Endothelial cell of umbilical vein (primary cell): ENCODE results near the gene TOLLIP. TPM values are rescaled to one million over a fixed set of nuclear protein-coding genes. Genes with fewer than 3 reads are reported as not detected.

Experiments used
- BruUV-seq: library from RNA; stranded (reverse); fragments of 400-500 nt; replicated peaks from 2 replicates; lab custom pipeline; 2021; lab: Mats Ljungman, UMichigan
- CTCF ChIA-PET: fragments of 300-600, 350-600 bp; sonication (Branson Sonifier 250); formaldehyde crosslinking; loops from one replicate; lab custom pipeline; 2021; ENCODE audit warnings: antibody characterized with exemption, inconsistent platforms; lab: Charles Lee
- POLR2A ChIA-PET: fragments of 300-600, 350-600 bp; sonication (Branson Sonifier 250); formaldehyde crosslinking; loops from one replicate; lab custom pipeline; 2021; ENCODE audit warnings: antibody characterized with exemption, inconsistent platforms; lab: Charles Lee
- DNase-seq: peaks from one replicate; pipeline ENCODE4 v3.0.0-alpha.2; 2011; ENCODE audit warnings: low read depth, low spot score
- FAIRE-seq: peaks from 2 replicates; lab custom pipeline; 2011; peaks lifted over from hg19 to GRCh38; lab: Jason Lieb, UNC
- H2AFZ ChIP-seq: 2 replicates; pipeline ENCODE4 v1.6.0; 2012; ENCODE audit warnings: low read depth, low read length, control low read depth, inconsistent platforms
- H3K27ac ChIP-seq: 2 replicates; pipeline ENCODE4 v1.5.1; 2011; ENCODE audit warnings: low read depth, mild to moderate bottlenecking, control low read depth, low read length, moderate library complexity; ENCODE audit not compliant: insufficient read depth
- H3K27me3 ChIP-seq, 2 experiments: 2 replicates each; pipeline versions ENCODE4 v1.6.0 to v1.6.1; 2011; ENCODE audit warnings: low read length in 2 of 2, mixed read lengths in 1 of 2; ENCODE audit not compliant: control insufficient read depth in 2 of 2, insufficient read depth in 2 of 2
- H3K36me3 ChIP-seq, 2 experiments: 2 replicates in 1 of 2; 3 replicates in 1 of 2; pipeline ENCODE4 v1.5.1; 2011; ENCODE audit warnings: low read length in 2 of 2, mild to moderate bottlenecking in 1 of 2, moderate library complexity in 1 of 2; ENCODE audit not compliant: control insufficient read depth in 2 of 2, insufficient read depth in 2 of 2; ENCODE audit errors: extremely low read depth in 1 of 2
- H3K4me1 ChIP-seq: 3 replicates; pipeline ENCODE4 v1.5.1; 2011; ENCODE audit warnings: mild to moderate bottlenecking, low read length; ENCODE audit not compliant: control insufficient read depth, insufficient read depth; ENCODE audit errors: extremely low read depth
- H3K4me2 ChIP-seq: 2 replicates; pipeline ENCODE4 v1.6.1; 2011; ENCODE audit warnings: low read length, control low read depth, mixed read lengths; ENCODE audit not compliant: insufficient read depth
- H3K4me3 ChIP-seq, 3 experiments: fragments of 200-600 bp in 1 of 3; sonication (generic), shearing (Covaris generic) in 1 of 3; replicated peaks in 1 of 3; 2 replicates each; pipeline ENCODE4 v1.5.1; 2011 to 2016; ENCODE audit warnings: control low read depth in 3 of 3, low read length in 3 of 3, mild to moderate bottlenecking in 2 of 3, inconsistent platforms in 1 of 3, low read depth in 1 of 3, moderate library complexity in 1 of 3; ENCODE audit not compliant: insufficient read depth in 1 of 3
- H3K79me2 ChIP-seq: 2 replicates; pipeline ENCODE4 v1.6.0; 2012; ENCODE audit warnings: low read length, inconsistent platforms; ENCODE audit not compliant: control insufficient read depth, insufficient read depth
- H3K9ac ChIP-seq: replicated peaks from 2 replicates; pipeline ENCODE3; 2011; ENCODE audit warnings: low read length, control low read depth; ENCODE audit not compliant: insufficient read depth; ENCODE audit errors: extremely low read depth
- H3K9me1 ChIP-seq: replicated peaks from 3 replicates; pipeline ENCODE4 v1.6.0; 2011; ENCODE audit warnings: mild to moderate bottlenecking, low read length; ENCODE audit not compliant: control insufficient read depth, insufficient read depth; ENCODE audit errors: extremely low read depth
- H3K9me3 ChIP-seq: replicated peaks from 2 replicates; pipeline ENCODE4 v1.5.1; 2012; ENCODE audit warnings: low read length, inconsistent platforms; ENCODE audit not compliant: control insufficient read depth, insufficient read depth
- H4K20me1 ChIP-seq: replicated peaks from 2 replicates; pipeline ENCODE3; 2011; ENCODE audit warnings: mild to moderate bottlenecking, low read length; ENCODE audit not compliant: control insufficient read depth, insufficient read depth; ENCODE audit errors: extremely low read depth
- EZH2 ChIP-seq: IDR thresholded peaks from 2 replicates; pipeline ENCODE4 v1.6.1; 2012; ENCODE audit warnings: borderline replicate concordance, low read depth, mild to moderate bottlenecking, moderate library complexity, low read length, inconsistent platforms; ENCODE audit not compliant: severe bottlenecking
- FOS ChIP-seq: IDR thresholded peaks from 2 replicates; pipeline ENCODE4 v1.6.1; 2011; ENCODE audit warnings: mild to moderate bottlenecking, low read length, moderate library complexity, borderline replicate concordance; ENCODE audit not compliant: insufficient read depth
- GATA2 ChIP-seq: IDR thresholded peaks from 2 replicates; pipeline ENCODE4 v1.7.0; 2011; ENCODE audit warnings: low read depth, mild to moderate bottlenecking, moderate library complexity, mixed read lengths, low read length; ENCODE audit not compliant: insufficient read length, insufficient read depth
- JUN ChIP-seq: IDR thresholded peaks from 2 replicates; pipeline ENCODE4 v1.6.1; 2011; ENCODE audit warnings: borderline replicate concordance, low read depth; ENCODE audit not compliant: insufficient read length, insufficient read depth
- MAX ChIP-seq: IDR thresholded peaks from 2 replicates; pipeline ENCODE4 v1.6.1; 2011; ENCODE audit not compliant: insufficient read depth, insufficient read length
- MYC ChIP-seq: IDR thresholded peaks from one replicate; pipeline ENCODE4 v1.6.1; 2011; ENCODE audit warnings: mild to moderate bottlenecking, low read depth, low read length
- POLR2A ChIP-seq: IDR thresholded peaks from 2 replicates; pipeline ENCODE4 v1.6.1; 2012; ENCODE audit warnings: low read depth, mild to moderate bottlenecking, control low read depth, low read length
- POLR2AphosphoS5 ChIP-seq: IDR thresholded peaks from 2 replicates; pipeline ENCODE4 v1.6.1; 2012; ENCODE audit warnings: low read depth, mild to moderate bottlenecking, control low read depth, low read length, moderate library complexity; ENCODE audit not compliant: insufficient read depth
- dilution Hi-C: fragments of 300-500 bp; cut with MboI; formaldehyde crosslinking; loops from one replicate; pipeline ENCODE4 v1.15.0; 2019; ENCODE audit warnings: low sequenced_read_pairs; ENCODE audit not compliant: extremely low pct_ligation_motif_present
- intact Hi-C: fragments of 100-400 bp; cut with micrococcal nuclease; formaldehyde crosslinking; loops from one replicate; pipeline ENCODE4 v1.10.0; 2022
- polyA plus RNA-seq, 4 experiments: library from polyadenylated mRNA; depleted of rRNA in 3 of 4; stranded (reverse) in 3 of 4; unstranded in 1 of 4; fragments of >200 nt; gene quantifications; 2 replicates each; pipeline versions ENCODE4 v1.2.1 to v1.2.3, GENCODE V29; 2011 to 2012; ENCODE audit warnings: missing spikeins in 1 of 4
- total RNA-seq: library from RNA; stranded (reverse); gene quantifications from 2 replicates; pipeline ENCODE4 v1.2.3, GENCODE V29; 2021
- TF ChIP-seq, protein P1 (sequence below), 2 donors: IDR thresholded peaks; 1 replicate in 1 of 2; 2 replicates in 1 of 2; pipeline ENCODE4 v1.5.1; 2011; ENCODE audit warnings: low read length in 2 of 2, mild to moderate bottlenecking in 2 of 2, moderate library complexity in 2 of 2, control low read depth in 1 of 2, inconsistent platforms in 1 of 2, low read depth in 1 of 2; ENCODE audit not compliant: insufficient read depth in 1 of 2; ENCODE audit errors: extremely low read depth in 1 of 2

Gene TOLLIP
- total and polyA plus RNA-seq, 2 donors (not counting 3 experiments of a cell fraction or from before 2014, with no cell fraction given): 49.6 to 64.8 TPM

- Histone ChIP-seq H3K4me3 (no peak overlapping the region), H3K9ac (no peak overlapping the region), H3K27ac (no peak overlapping the region), H3K27me3 (no peaks in the 10 kb centered on the region), H3K9me3 (no peaks in the 10 kb centered on the region), H3K4me1 (no peaks in the 10 kb centered on the region), H3K36me3 (peaks cover 3 to 51% of the 10 kb centered on the region in 2 experiments), H3K9me1 (no peaks in the 10 kb centered on the region), H3K4me2 (no peak overlapping the region), H3K79me2 (peaks cover 4% of the 10 kb centered on the region), H2AFZ (no peak overlapping the region), H4K20me1 (no peaks in the 10 kb centered on the region)
- FAIRE-seq (no peak), DNase-seq (no peak)
- CTCF ChIA-PET: no interaction called here
- POLR2A ChIA-PET: no interaction called here
- intact Hi-C loops (no loop called here), dilution Hi-C loops (no loop called here)
- BruUV-seq: no TSS peak
- TF ChIP-seq MAX: no peak
- no peak for TF ChIP-seq POLR2AphosphoS5
- TF ChIP-seq EZH2: no peak
Measured at GRCh38 chr11:1288426-1289151, 20.8 kb downstream of the TOLLIP start.

- Histone ChIP-seq H3K4me1 (no peaks in the 10 kb centered on the region), H4K20me1 (no peaks in the 10 kb centered on the region), H3K9me1 (no peaks in the 10 kb centered on the region), H3K4me2 (no peak overlapping the region), H3K79me2 (peaks cover 4% of the 10 kb centered on the region), H3K27ac (no peak overlapping the region), H3K4me3 (no peak overlapping the region), H3K27me3 (no peaks in the 10 kb centered on the region), H3K9ac (no peak overlapping the region), H2AFZ (no peak overlapping the region), H3K9me3 (no peaks in the 10 kb centered on the region), H3K36me3 (peaks cover 3 to 52% of the 10 kb centered on the region in 2 experiments)
- FAIRE-seq: no peak
- POLR2A ChIA-PET: no interaction called here
- no peak for DNase-seq
- no peak for TF ChIP-seq MAX
- TF ChIP-seq POLR2A: no peak
- TF ChIP-seq GATA2: no peak
- no peak for TF ChIP-seq FOS
- TF ChIP-seq, protein P1, sequence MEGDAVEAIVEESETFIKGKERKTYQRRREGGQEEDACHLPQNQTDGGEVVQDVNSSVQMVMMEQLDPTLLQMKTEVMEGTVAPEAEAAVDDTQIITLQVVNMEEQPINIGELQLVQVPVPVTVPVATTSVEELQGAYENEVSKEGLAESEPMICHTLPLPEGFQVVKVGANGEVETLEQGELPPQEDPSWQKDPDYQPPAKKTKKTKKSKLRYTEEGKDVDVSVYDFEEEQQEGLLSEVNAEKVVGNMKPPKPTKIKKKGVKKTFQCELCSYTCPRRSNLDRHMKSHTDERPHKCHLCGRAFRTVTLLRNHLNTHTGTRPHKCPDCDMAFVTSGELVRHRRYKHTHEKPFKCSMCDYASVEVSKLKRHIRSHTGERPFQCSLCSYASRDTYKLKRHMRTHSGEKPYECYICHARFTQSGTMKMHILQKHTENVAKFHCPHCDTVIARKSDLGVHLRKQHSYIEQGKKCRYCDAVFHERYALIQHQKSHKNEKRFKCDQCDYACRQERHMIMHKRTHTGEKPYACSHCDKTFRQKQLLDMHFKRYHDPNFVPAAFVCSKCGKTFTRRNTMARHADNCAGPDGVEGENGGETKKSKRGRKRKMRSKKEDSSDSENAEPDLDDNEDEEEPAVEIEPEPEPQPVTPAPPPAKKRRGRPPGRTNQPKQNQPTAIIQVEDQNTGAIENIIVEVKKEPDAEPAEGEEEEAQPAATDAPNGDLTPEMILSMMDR (IDR thresholded peaks at IDR 0.05; ENCODE audit: extremely low read depth in 1 of 2, insufficient read depth in 1 of 2, low read depth in 1 of 2, low read length in 2 of 2): no peak
- no peak for TF ChIP-seq EZH2
- TF ChIP-seq JUN: no peak
- TF ChIP-seq MYC: no peak
- TF ChIP-seq POLR2AphosphoS5: no peak
- CTCF ChIA-PET: no interaction called here
- BruUV-seq: no TSS peak
- dilution Hi-C loops: no loop called here
- intact Hi-C loops: no loop called here
Measured at GRCh38 chr11:1287928-1288327, 21.5 kb downstream of the TOLLIP start.
